ENCODE results near the gene B4GALNT3.

Gene B4GALNT3

DNA sequence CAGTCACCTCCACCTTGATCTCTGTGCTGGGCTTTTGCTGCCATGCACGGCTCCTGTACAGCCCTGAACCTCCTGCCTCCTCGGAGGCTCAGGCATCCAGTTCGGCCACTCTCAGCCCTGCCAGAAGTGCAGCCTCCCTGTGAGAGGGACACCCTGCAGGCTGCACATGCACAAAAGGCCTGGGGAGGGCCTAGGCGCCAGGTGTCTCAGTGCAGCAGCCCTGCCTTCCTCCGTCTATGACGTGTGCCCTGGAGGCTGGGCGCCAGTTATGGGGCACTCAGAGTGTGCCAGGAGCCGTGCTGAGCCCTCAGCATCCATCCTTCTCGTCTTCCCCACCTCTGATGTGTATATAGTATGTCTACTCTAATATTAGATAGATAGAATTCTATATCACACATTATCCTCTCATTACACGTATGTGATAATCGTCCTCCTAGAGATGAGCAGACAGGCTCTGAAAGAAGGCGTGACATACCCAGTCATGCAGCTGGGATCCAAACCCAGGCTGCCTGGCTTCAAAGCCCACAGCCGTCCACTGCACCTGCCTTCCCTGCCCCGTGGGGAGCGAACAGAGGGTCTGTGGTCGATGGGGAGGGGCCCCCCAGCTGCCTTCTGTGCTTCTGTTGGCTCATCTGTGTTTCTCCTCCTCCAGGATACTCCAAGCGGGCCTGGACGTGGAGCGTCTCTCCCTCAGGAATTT lies 101.1 kb downstream of the B4GALNT3 start:
- DNase-seq = no peak

DNA sequence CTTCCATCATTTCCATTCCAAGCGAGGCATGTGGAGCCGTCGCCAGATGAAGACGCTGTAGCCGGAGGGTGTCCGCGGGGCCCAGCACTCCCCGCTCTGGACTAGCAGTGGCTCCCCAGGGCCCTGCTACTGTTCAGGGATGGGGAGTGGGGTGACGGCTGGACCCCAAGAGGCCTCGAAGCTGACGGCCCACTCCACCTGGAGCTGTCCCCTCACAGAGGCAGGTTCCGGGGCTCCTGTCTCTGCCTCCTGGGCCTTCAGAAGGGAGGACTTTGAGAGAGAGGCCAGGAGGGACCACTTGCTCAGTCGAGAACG lies 101.6 kb downstream of the B4GALNT3 start:
- no peak for DNase-seq

DNA sequence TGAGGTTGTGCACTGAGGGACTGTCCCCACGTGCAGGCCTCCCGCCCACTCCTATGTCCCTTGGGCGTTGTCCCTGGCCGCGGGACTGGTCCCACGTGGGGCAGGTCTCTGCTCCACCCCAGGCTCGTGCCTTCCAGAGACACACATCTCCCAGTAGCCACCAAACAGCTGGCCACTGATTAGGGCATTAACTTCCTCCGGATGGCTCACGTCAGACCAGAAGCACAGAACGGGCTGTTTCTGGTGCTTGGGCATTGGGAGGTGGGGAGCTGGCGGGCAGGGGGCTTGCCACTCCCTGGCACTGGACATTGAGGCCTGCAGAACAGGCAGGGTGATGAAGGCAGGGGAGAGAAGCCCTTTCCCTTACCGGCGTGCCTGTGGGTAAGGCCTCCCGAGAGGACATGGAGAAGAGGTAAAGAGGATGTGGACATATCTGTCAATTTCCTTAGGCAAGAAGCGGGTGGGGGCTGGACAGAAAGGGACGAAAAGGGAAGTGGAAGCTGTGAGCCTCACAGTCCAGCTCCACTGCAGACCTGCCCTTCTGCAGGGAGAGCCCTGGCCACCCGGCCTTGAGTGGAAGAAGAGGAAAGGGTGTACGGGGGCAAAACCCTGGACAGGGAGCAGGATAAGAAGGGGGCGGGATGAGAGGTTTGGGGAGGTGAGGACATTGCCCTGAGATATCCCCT lies 102.3 kb downstream of the B4GALNT3 start:
- no peak for DNase-seq

DNA sequence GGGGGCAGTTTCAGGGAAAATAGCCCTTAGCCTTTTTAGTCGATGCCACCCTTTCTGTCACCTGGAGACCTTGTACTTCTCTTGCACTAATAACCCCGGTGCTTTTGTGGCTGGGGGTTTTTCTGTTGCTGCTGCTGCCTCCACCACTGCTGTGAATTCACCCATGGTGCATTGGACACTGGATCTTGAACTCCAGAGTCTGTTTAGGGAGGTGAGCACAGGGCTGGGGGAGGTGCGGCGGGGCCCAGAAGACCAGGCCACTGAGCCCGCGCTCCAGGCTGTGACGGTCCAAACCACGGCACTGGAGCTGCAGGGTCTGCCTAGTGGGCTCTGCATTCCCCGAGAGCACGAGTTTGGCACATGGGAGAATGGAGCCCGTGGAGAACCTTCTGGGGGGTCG lies 102.9 kb downstream of the B4GALNT3 start:
- DNase-seq = no peak

DNA sequence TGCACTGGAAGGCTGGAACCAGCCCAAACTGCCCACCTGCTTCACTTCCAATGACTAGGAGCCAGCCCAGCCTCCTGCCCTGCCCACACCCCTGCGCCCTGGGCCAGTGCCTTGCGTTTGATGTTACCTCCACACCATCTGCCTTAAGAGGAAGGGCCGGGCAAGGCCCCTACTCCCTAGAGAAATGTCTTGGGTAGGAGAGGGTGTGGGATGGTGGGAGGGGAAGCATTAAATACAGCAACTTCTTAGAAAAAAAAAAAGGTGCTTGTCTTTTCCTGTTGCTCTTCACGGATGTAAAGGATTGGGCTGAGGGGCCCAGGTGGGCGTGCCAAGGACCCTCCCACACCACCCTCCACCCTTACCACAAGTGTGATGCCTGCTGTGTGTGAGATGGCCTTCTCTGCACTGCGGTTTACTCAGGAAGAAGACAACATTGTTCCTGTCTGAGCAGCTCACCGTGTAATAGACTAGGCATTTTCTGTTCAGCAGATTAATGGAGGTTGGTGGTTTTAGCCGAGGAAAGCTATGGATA lies 103.6 kb downstream of the B4GALNT3 start:
- DNase-seq = no peak

DNA sequence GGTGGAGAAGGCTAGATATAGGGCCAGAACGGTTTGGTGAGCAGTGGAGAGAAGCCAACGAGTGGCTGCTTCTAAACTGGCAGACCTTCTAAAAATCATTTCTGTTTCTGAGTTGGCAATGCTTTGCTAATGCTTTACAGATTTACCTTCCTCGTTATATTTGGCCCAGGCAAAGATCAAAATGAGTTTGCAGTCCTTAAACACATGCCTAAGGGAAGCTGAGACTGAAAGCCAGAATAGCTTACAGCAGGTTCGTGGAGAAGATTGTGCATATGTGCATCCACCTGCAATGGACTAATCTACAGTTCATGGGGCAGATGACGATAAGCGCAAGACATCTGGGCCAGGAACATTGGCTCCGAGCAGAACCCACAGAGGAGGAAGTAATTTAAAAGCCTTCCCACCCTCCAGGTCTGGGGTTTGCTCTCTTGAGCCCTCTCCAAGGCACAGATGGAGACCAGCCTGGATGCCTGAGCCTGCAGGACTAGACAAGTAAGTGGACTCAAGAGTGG lies 104.1 kb downstream of the B4GALNT3 start:
- DNase-seq = no peak

DNA sequence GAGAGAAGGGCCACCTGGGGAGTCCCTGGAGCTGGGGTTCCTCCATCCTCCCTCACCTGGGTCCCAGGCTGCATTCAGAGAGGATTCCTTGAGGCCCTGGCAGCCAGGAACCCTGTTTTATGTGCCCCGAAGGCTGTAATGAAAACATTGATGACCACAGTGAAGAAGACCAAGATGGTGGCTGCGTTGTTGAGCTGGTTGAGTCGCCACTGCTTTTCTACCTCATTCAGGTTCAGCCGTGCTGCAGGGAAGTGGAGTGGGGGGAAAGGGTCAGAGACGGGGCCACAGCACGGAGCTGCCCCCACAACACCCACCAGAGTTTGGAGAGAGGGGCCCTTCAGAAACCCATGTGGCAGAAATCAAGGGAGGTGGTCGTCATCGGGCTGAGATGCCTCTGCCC lies 105.4 kb downstream of the B4GALNT3 start:
- DNase-seq = no peak

DNA sequence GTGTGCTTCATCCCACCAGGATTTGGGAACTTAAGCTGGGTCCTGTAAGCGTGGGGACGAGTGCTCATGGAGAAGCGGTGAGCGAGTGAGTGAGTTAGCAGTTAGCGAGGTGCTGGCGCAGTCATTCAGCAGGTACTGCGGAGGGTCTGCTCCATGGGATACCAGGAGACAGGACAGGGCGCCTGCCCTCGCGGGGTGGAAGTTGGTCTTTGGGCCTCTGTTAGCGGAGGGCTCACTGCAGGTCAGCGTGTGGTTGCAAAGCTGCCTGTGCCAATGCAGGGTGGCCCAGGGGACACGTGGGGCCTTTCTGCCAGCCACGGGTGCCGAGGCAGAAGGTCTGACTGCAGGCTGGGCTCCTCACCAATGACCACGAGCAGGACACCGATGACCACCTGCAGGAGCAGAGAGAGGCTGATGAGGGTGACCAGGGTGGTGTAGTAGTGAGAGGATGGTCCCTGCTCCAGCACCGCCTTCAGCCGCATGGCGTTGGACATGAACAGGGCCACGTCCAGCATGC lies 105.9 kb downstream of the B4GALNT3 start:
- no peak for DNase-seq

DNA sequence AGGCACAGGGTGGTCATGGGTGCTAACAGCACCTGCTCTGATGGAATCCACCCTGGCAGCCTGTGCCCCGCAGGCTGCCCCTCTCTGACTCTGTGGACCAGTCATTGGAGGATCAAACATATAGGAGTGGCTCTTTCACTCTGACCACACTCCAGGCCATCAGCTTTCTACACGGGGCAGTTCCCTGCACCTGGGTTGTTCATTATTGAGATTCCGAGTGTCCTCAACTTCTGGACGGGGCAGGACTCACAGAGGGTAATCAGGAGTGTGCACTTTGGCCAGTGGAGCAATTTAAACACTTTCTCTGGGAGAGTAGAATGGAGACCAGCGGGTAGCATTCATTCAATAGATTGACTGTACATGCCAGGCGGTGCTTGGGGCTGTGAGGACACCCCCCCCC lies 108.7 kb downstream of the B4GALNT3 start:
- DNase-seq = no peak

DNA sequence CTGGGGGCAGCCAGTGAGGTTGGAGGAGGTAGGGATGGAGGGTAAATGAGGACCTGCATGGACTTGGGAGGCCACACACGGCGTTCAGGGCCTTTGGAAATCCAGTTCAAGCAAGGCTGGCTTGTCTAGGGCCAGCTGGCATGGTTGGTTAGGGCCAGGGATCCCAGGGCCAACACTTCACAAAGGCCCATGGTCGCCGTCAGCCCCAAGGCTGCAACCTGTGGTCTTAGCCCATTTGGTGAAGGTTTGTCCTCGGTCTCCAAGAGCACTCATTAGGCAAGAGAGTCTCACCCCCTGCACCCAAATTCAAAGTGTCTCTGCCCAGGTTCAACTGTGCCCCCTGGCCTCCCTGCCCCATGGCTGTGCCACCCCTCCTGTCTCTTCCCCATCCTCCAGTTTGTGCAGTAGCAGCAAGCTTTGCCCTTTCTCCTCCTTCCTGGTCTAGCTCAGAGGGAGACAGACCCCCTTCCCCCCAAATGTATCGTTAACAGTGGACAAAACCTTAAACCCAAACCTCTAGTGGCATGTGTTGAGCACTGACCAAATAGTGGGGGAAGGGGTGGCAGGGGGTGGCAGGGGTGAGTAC lies 109.4 kb downstream of the B4GALNT3 start:
- no peak for DNase-seq

DNA sequence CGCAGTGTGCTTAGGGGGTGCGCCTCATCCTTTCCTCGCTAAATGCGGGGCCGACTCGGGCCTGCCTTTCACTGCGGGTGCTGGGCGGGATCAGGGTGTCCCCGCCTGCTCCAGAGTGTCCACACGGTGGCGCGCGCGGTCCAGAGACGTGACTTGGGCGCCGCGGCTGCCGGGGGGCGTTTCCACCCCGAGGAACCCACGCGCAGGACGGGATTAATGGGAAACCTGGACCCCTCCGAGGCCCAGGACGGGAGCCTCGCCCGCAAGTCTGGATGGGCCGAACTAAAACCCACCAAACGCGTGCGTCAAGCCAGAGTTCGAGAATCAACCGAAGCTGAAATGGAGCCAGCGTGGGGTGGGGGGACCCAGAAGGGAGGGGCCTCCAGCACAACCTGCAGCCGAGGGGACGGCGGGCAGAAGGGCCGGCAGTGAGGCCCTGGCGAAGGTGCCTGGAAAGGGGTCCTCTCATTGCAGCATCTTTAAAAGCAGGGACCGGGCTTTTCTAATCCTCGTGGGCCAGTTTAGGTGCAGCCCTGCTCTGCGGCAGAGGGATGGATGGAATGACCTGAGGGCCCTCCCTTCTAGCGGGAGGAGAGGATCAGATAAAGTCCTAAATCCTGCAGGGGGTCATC lies 110.2 kb downstream of the B4GALNT3 start:
- peak in 1 of 2 experiments; percentile 44 for DNase-seq

DNA sequence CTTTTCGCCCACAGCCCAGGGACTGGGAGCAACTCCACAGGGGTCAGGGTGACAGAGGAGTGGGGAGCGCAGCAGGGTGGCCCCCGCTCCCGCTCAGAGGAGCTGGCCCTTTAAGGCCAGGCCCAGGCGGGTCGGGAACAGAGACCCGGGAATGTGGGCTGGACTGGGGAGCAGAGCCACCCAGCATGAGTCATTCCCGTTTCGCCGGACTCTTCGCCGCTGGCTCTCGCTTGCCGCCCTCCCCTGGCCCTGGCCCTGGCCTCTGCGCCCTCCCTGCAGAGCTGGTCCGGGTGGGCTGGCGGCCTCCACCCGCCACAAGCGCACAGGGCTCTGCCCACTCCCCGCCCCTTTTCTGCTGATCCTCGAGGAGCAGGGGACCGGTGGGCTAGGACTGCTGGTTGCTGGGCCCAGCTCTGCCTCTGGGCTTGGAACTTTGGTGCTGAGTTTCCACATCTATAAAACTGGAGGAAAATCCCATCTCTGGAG lies 110.7 kb downstream of the B4GALNT3 start:
- no peak for DNase-seq

DNA sequence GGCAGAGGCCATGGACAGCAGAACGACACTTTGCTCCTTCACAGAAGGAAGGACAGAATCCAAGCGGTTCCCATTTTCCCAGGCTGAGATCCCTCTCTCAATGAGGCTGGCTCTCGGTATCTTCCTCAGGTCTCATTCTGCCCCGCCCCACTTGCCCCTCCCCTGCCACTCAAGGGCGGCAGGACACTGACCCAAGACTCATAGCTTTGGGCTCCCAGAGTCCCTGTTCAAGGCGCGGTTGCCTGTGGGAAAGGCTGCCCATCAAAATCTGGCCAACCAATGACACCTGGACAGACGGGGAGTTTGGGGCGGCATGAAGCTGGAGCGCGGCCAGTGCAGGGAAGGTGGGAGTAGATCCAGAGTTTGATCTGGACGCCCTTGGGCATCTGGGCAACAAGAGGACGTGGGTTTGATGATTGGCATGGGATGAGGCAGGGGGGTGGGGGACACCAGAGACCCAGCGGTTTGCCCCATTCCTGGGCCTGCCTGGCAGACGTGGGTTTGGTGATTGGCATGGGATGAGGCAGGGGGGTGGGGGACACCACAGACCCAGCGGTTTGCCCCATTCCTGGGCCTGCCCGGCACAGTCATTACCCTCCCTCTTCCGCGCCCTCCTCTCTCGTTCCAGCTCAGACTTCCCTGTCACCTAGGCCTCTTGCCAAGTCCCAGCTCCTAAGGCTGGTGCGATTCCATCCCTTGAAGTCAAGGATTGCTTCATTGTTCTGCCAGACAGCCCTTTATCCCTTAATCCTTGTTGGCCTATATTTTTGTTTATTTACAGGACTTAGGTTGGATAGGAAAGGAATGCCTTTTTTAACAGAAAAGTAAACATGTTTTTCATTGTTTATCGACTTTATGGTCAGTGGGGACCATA lies 111.4 kb downstream of the B4GALNT3 start:
- no peak for DNase-seq

DNA sequence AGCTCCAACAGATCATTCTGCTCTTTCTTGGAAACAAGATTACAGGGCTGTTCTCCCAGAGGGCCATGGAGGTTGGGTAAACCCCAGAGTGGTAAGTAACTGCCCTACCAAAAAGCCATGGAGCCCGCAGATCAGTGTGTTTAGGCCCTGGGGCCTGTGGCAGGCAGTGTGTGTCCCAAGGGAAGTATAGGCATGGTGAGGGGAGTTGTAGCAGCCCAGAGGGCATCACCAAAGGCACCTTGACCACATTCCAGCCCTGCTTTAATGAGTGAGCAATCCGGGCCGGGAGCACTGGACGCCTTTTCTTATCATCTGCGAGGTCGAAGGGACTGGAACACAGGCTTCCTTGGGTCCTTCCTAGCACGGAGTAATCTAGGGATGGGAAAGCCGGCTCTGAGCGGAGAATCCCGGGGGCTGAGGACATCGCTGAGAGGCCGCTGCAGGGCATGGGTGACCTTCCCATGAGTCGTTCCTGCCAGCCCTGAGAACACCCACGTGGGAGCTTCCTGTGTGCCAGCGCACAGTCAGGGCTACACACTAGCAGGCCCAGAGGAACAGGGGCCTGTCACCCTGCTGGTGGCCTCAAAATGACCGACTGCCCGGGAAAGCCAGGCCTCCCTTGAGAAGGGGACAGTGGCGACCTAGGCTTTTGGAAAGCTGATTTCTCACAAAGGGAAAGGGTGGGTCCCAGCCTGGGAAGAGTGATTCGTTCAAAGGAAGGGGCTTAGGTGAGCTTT lies 112.2 kb downstream of the B4GALNT3 start:
- no peak for DNase-seq

DNA sequence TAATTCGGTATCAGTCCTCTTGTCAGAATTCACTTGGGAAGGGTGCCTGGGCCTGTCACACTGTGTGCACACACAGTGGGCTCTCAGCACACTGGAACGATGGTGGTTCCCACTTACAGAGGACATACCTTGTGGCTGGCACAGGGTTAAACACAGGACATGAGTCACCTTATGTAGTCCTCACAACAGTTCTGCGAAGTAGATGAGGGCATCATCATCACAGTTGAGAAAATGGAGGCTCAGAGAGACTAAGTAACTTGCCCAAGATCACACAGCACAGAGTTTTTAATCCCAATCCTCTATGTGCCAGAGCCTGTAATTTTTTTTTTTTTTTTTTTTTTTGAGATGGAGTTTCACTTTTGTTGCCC lies 112.8 kb downstream of the B4GALNT3 start:
- DNase-seq = no peak

DNA sequence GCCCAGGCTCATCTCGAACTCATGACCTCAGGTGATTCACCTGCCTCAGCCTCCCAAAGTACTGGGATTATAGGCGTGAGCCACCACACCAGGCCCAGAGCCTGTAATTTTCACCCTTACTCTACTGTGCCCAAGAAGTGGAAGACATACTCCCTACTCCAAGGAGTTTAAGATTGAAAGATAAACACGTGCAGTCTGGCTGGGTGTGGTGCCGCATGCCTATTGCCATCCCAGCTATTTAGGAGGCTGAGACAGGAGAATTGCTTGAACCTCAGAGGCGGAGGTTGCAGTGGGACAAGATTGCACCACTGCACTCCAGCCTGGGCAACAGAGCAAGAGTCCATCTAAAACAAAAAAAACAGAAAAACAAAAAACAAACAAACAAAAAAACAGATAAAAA lies 113.5 kb downstream of the B4GALNT3 start:
- no peak for DNase-seq

DNA sequence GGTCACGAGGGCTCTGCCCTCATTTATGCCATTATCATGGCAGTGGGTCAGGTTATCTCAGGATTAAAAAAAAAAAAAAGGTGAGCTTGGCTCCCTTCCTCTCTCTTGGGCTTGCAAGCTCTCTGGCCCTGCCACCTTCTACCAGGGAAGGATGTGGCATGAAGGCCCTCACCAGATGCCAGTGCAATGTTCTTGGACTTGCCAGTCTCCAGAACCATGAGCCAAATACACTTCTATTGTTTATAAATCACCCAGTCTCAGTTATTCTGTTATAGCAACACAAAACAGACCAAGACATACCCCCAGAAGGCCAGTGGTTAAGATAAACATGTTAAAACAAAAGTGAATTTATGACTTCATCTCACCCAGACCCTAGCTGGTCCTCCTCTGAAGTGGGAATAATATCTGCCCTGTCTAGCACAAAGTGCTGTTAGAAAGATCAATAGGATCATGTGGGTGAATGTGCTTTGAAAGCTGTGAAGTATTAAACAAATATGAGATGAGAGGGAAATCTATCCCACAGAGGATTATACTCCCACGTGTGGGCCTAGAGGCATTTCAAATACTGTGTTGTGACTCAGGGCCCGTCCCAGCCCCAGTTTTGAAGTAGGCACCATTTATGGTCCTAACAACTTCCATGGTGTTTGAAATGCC lies 114.9 kb downstream of the B4GALNT3 start:
- DNase-seq = no peak

DNA sequence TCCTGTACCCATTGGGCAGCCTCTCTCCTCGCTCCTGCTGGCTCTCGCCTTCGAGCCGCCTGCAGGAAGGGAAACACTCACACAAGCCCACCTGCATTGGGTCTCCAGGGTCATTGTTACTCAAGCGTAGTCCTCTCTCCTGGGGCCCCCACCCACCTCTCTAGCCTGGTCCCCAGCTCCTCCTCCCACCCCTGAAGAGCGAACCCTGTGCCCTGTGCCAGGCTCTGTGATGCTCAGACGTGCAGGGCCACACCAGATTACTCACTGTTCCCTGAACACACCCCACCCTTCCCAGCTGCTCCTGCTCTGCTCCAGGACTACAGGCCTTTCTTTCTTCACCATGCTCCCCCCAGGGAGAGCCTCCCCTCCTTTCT lies 115.4 kb downstream of the B4GALNT3 start:
- DNase-seq = no peak

DNA sequence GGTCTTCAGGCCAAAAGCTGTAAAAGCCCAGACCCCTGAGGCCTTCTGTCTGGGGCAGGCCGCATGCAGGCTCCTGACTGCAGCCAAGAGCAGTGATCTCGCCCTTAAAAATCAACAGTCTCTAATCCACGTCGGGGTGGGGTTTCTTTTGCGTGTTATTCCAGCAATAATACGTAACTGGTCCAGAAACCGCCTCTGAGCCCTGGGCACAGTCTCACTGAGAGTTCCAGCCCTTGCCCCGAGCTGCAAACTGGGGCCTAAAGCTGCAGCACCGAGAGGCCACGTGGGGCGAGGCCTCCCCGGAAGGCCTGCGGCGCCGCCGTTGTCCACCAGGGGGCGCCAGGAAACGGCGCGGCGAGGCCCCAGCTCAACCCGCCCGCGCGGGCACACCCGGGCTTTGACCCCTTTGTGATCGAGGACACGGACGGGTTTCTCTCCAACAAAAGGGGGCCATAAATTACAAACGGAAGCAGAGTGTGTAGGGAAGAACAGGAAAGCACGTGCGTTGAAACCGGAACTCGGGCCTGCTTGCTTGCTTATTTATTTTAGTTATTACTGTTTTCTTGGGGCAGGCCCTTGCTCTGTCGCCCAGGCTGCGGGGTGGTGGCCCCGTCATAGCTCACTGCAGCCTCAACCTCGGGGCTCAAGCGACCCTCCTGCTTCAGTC lies 116.3 kb downstream of the B4GALNT3 start:
- DNase-seq = no peak

DNA sequence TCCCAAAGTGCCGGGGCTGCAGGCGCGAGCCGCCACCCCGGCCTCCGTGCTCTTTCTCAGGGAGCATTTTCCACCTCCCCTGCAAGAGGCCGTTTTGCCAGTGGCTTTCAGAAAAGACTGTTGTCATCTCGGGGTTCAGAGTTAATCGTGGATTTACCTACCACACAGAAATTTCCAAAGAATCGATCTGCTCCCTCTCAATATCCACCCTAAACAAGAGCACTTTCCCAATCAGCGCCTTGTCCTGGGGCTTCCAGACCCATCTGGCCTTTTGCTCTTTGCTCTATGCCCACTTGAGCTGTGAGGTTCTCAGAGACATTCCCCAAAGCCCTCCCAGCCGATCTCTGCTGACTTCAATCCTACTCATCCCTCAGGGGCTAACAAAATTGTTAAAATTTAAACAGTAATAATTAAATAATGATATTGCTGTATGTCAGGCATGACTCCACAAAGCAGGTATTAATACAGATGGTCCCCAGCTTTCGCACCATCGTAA lies 116.9 kb downstream of the B4GALNT3 start:
- no peak for DNase-seq

All from cerebellar nuclear complex (tissue), 1 donor.